ENCODE data around the gene NFU1.

Gene NFU1

DNA sequence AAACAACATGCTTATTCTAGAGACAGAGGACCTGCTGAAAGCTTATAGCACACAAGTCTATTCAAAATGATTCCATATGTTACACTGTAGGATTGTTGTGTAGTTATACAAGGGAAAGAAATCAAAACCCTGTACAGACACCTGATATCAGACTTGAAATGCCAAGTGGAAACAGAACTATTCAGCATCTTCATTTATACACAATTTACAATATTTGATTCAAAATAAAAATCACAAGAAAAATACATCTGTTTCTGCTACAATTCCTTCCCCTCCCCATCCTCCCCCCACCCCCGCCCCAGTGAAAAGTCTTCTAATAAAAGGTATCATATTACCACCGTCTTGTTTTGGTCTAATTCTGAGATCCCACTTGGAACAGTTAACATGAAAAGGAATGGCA lies 37.5 kb upstream of the NFU1 start (continued):
- TF ChIP-seq, protein P1, sequence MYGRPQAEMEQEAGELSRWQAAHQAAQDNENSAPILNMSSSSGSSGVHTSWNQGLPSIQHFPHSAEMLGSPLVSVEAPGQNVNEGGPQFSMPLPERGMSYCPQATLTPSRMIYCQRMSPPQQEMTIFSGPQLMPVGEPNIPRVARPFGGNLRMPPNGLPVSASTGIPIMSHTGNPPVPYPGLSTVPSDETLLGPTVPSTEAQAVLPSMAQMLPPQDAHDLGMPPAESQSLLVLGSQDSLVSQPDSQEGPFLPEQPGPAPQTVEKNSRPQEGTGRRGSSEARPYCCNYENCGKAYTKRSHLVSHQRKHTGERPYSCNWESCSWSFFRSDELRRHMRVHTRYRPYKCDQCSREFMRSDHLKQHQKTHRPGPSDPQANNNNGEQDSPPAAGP (tag by site-specific recombination; IDR thresholded peaks at IDR 0.05) = no peak
- TF ChIP-seq ZNF155 (tag by site-specific recombination; IDR thresholded peaks at IDR 0.05) (no peak), ZNF112 (tag by site-specific recombination; IDR thresholded peaks at IDR 0.05) (no peak), SALL2 (tag by site-specific recombination; IDR thresholded peaks at IDR 0.05; ENCODE audit: borderline replicate concordance) (no peak), ZNF121 (tag by site-specific recombination; IDR thresholded peaks at IDR 0.05) (no peak)

DNA sequence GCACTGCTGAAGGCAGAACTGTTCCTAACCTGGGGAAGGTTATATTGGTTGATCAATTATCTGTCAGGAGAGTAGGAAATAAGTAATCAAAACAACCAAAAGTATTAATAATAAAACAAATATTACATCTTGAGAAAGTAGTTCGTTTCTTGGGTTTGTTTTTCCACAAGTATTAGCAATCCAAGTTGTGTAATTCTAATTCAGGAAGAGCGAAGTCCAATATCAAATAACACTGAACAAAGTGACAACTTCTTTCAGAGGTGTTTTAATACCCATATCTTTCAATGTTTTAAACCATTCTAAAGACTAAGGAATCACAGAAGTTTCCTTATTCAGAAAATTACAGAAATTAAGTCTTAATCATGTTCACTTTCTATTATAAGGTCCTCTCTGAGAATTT lies 34.6 kb upstream of the NFU1 start:
- CTCF ChIA-PET = interaction anchor here (0.8 kb wide), 1 partner anchor 1717 kb away, joined by 3 read pairs; no protein-coding TSS in a partner anchor
- TF ChIP-seq ZNF596 (tag by site-specific recombination; IDR thresholded peaks at IDR 0.05) (no peak), ZNF549 (tag by site-specific recombination; IDR thresholded peaks at IDR 0.05) (no peak), ZNF837 (tag by site-specific recombination; IDR thresholded peaks at IDR 0.05) (no peak), ZNF398 (tag by site-specific recombination; IDR thresholded peaks at IDR 0.05) (no peak), ZNF544 (tag by site-specific recombination; IDR thresholded peaks at IDR 0.05) (no peak), ZNF184 (tag by site-specific recombination; IDR thresholded peaks at IDR 0.05) (no peak), ZNF157 (tag by site-specific recombination; IDR thresholded peaks at IDR 0.05) (no peak)
- Histone ChIP-seq H3K27ac (ENCODE audit: extremely low read depth, low read depth, low read length) (no peak overlapping the region), H3K36me3 (ENCODE audit: control insufficient read depth in 2 of 2, insufficient read depth in 1 of 2, low read length in 2 of 2) (peaks cover 0 to under 1% of the 10 kb centered on the region in 2 experiments; a peak in 1 of 3 replicates), H3K4me3 (ENCODE audit: low read depth, low read length) (no peak overlapping the region), H3K4me1 (ENCODE audit: control insufficient read depth, insufficient read depth, low read length) (no peaks in the 10 kb centered on the region), H3K9me3 (ENCODE audit: control insufficient read depth, insufficient read depth, low read depth, low read length) (no peaks in the 10 kb centered on the region)
- POLR2A ChIA-PET = no interaction called here

- POLR2A ChIA-PET = no interaction called here
- CTCF ChIA-PET = no interaction called here
Measured at GRCh38 chr2:69470911-69471310, 33.7 kb upstream of the NFU1 start.

GRCh38 chr2:69469784-69470183 lies 32.5 kb upstream of the NFU1 start:
- no peak for TF ChIP-seq ZNF639 (tag by site-specific recombination; IDR thresholded peaks at IDR 0.05)
- no peak for TF ChIP-seq ZBTB7A (tag by site-specific recombination; IDR thresholded peaks at IDR 0.05; ENCODE audit: low read depth)
- TF ChIP-seq ZFP3 (tag by site-specific recombination; IDR thresholded peaks at IDR 0.05; ENCODE audit: low read depth) = no peak
- no peak for TF ChIP-seq ZNF626 (tag by site-specific recombination; IDR thresholded peaks at IDR 0.05)
- TF ChIP-seq, protein P2, sequence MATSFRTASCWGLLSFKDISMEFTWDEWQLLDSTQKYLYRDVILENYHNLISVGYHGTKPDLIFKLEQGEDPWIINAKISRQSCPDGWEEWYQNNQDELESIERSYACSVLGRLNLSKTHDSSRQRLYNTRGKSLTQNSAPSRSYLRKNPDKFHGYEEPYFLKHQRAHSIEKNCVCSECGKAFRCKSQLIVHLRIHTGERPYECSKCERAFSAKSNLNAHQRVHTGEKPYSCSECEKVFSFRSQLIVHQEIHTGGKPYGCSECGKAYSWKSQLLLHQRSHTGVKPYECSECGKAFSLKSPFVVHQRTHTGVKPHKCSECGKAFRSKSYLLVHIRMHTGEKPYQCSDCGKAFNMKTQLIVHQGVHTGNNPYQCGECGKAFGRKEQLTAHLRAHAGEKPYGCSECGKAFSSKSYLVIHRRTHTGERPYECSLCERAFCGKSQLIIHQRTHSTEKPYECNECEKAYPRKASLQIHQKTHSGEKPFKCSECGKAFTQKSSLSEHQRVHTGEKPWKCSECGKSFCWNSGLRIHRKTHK (tag by site-specific recombination; IDR thresholded peaks at IDR 0.05) = no peak
- TF ChIP-seq ZNF654 (tag by site-specific recombination; IDR thresholded peaks at IDR 0.05; ENCODE audit: low read depth) = no peak
- TF ChIP-seq REPIN1 (tag by site-specific recombination; IDR thresholded peaks at IDR 0.05; ENCODE audit: low read depth) = no peak
- no peak for TF ChIP-seq ZNF311 (tag by site-specific recombination; IDR thresholded peaks at IDR 0.05; ENCODE audit: borderline replicate concordance)
- no peak for TF ChIP-seq ZNF555 (tag by site-specific recombination; conservative IDR thresholded peaks at IDR 0.05)
- no peak overlapping the region for H3K27ac ChIP-seq (ENCODE audit: extremely low read depth, low read depth, low read length)
- H3K4me3 ChIP-seq (ENCODE audit: low read depth, low read length) = no peak overlapping the region
- H3K36me3 ChIP-seq (ENCODE audit: control insufficient read depth in 2 of 2, insufficient read depth in 1 of 2, low read length in 2 of 2) = peaks cover 0 to 16% of the 10 kb centered on the region in 2 experiments; a peak in 1 of 3 replicates
- H3K4me1 ChIP-seq (ENCODE audit: control insufficient read depth, insufficient read depth, low read length) = no peaks in the 10 kb centered on the region
- POLR2A ChIA-PET = no interaction called here
- no peaks in the 10 kb centered on the region for H3K9me3 ChIP-seq (ENCODE audit: control insufficient read depth, insufficient read depth, low read depth, low read length)
- CTCF ChIA-PET = no interaction called here

More at GRCh38 chr2:69470911-69471310, 33.7 kb upstream of the NFU1 start:
- Histone ChIP-seq H3K4me3 (ENCODE audit: low read depth, low read length) (no peak overlapping the region), H3K27ac (ENCODE audit: extremely low read depth, low read depth, low read length) (no peak overlapping the region), H3K4me1 (ENCODE audit: control insufficient read depth, insufficient read depth, low read length) (no peaks in the 10 kb centered on the region), H3K36me3 (ENCODE audit: control insufficient read depth in 2 of 2, insufficient read depth in 1 of 2, low read length in 2 of 2) (peaks cover 0 to 9% of the 10 kb centered on the region in 2 experiments; a peak in 1 of 3 replicates), H3K9me3 (ENCODE audit: control insufficient read depth, insufficient read depth, low read depth, low read length) (no peaks in the 10 kb centered on the region)
- TF ChIP-seq ZBTB8A (tag by site-specific recombination; IDR thresholded peaks at IDR 0.05) (no peak), KLF16 (tag by site-specific recombination; IDR thresholded peaks at IDR 0.05) (no peak), ZNF521 (tag by site-specific recombination; IDR thresholded peaks at IDR 0.05) (no peak), ZNF350 (tag by site-specific recombination; IDR thresholded peaks at IDR 0.05) (no peak)
